Body of pancreas (tissue), 4 donors: ENCODE results near the gene HTR3C.
"Not testable (repeated sequence)": the region's sequence is repeated elsewhere in the genome, so short reads cannot be mapped to it uniquely, and the experiment has no call there.

Source experiments
- POLR2A ChIP-seq, 3 donors: fragments of 450-650 bp; IDR thresholded peaks; one replicate each; pipeline ENCODE4 v1.6.1; 2016; ENCODE audit warnings: antibody characterized with exemption in 3 of 3, mild to moderate bottlenecking in 2 of 3
- TF ChIP-seq, protein P1 (sequence below), 7 experiments: fragments of 450-650 bp in 4 of 7; fragments of 200-600 bp in 3 of 7; sonication (generic) in 3 of 7; IDR thresholded peaks; one replicate each; pipeline ENCODE4 v1.5.1; 2016 to 2019; ENCODE audit warnings: antibody characterized with exemption in 7 of 7

DNA sequence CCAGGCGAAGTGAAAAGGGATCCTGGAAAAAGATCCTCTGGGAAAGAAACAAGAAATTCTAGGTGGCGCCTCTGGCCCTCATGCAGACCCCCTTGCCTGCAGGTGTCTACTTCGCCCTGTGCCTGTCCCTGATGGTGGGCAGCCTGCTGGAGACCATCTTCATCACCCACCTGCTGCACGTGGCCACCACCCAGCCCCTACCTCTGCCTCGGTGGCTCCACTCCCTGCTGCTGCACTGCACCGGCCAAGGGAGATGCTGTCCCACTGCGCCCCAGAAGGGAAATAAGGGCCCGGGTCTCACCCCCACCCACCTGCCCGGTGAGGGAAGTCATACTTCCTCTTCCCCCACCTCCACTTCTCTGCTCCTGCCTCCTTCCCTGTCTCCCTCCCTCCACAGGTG, 14.5 kb upstream of the HTR3C start:
- TF ChIP-seq, protein P1, sequence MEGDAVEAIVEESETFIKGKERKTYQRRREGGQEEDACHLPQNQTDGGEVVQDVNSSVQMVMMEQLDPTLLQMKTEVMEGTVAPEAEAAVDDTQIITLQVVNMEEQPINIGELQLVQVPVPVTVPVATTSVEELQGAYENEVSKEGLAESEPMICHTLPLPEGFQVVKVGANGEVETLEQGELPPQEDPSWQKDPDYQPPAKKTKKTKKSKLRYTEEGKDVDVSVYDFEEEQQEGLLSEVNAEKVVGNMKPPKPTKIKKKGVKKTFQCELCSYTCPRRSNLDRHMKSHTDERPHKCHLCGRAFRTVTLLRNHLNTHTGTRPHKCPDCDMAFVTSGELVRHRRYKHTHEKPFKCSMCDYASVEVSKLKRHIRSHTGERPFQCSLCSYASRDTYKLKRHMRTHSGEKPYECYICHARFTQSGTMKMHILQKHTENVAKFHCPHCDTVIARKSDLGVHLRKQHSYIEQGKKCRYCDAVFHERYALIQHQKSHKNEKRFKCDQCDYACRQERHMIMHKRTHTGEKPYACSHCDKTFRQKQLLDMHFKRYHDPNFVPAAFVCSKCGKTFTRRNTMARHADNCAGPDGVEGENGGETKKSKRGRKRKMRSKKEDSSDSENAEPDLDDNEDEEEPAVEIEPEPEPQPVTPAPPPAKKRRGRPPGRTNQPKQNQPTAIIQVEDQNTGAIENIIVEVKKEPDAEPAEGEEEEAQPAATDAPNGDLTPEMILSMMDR (IDR thresholded peaks at IDR 0.05), result not testable (repeated sequence)
- TF ChIP-seq POLR2A (IDR thresholded peaks at IDR 0.05), result not testable (repeated sequence)
